Lower leg skin (tissue), 4 donors: ENCODE measurements around the gene ANKRD40CL. TPM values are rescaled to one million over a fixed set of nuclear protein-coding genes. Genes with fewer than 3 reads are reported as not detected.

Experiments
- DNase-seq, 2 donors: peaks; one replicate each; pipeline ENCODE4 v3.0.0-alpha.2; 2019; ENCODE audit warnings: low spot score in 2 of 2
- H3K4me3 ChIP-seq: fragments of 200-600 bp; sonication (generic); 2 replicates; pipeline ENCODE4 v1.5.1; 2017; ENCODE audit warnings: mild to moderate bottlenecking, low read depth; ENCODE audit not compliant: poor library complexity, severe bottlenecking
- POLR2A ChIP-seq, 2 donors: fragments of 450-650 bp; IDR thresholded peaks; one replicate each; pipeline ENCODE4 v1.6.1; 2016 to 2017; ENCODE audit warnings: antibody characterized with exemption in 2 of 2, mild to moderate bottlenecking in 1 of 2, moderate library complexity in 1 of 2
- WGBS, 2 donors: methylation state at CpG; one replicate each; pipeline ENCODE4 v1.1.5; 2018; 5-methylcytosine and 5-hydroxymethylcytosine counted together
- intact Hi-C: fragments of 100-400 bp; cut with DNase I; formaldehyde crosslinking; loops from one replicate; pipeline ENCODE4 v1.15.0; 2023; ENCODE audit warnings: low total_unique reads
- total RNA-seq, 4 donors: library from RNA; depleted of rRNA; stranded (reverse); fragments of >200 nt; gene quantifications; one replicate each; pipeline ENCODE4 v1.1.0, GENCODE V29; 2016
- TF ChIP-seq, protein P1 (sequence below), 3 donors: fragments of 450-650 bp; IDR thresholded peaks; one replicate each; pipeline ENCODE4 v1.5.1; 2016; ENCODE audit warnings: antibody characterized with exemption in 3 of 3, mild to moderate bottlenecking in 3 of 3, moderate library complexity in 2 of 3

Gene ANKRD40CL
- total RNA-seq, 4 donors from 2014 or later = not detected

- no peak for TF ChIP-seq POLR2A (IDR thresholded peaks at IDR 0.05)
- TF ChIP-seq, protein P1, sequence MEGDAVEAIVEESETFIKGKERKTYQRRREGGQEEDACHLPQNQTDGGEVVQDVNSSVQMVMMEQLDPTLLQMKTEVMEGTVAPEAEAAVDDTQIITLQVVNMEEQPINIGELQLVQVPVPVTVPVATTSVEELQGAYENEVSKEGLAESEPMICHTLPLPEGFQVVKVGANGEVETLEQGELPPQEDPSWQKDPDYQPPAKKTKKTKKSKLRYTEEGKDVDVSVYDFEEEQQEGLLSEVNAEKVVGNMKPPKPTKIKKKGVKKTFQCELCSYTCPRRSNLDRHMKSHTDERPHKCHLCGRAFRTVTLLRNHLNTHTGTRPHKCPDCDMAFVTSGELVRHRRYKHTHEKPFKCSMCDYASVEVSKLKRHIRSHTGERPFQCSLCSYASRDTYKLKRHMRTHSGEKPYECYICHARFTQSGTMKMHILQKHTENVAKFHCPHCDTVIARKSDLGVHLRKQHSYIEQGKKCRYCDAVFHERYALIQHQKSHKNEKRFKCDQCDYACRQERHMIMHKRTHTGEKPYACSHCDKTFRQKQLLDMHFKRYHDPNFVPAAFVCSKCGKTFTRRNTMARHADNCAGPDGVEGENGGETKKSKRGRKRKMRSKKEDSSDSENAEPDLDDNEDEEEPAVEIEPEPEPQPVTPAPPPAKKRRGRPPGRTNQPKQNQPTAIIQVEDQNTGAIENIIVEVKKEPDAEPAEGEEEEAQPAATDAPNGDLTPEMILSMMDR (IDR thresholded peaks at IDR 0.05) = no peak
- intact Hi-C loops = no loop called here
- no peak for DNase-seq
- H3K4me3 ChIP-seq = peak overlapping the region; percentile 96
- 3 to 8% methylated on average over 7 of the region's 7 CpGs for WGBS, 2 donors
These were observed 45.9 kb downstream of the ANKRD40CL start for GRCh38 chr17:50721194-50722010.

GRCh38 chr17:50719924-50720794 lies 47.2 kb downstream of the ANKRD40CL start:
- TF ChIP-seq, protein P1 (IDR thresholded peaks at IDR 0.05) = no peak
- no peak for TF ChIP-seq POLR2A (IDR thresholded peaks at IDR 0.05)
- peak overlapping the region; percentile 96 for H3K4me3 ChIP-seq
- 1% methylated on average over 22 to 25 of the region's 25 CpGs for WGBS, 2 donors
- no peak for DNase-seq
- intact Hi-C loops = no loop called here

GRCh38 chr17:50719144-50719923 lies 48.0 kb downstream of the ANKRD40CL start, which contains the start of gene LUC7L3:
LUC7L3 (plus strand) TSS chr17:50719603; CDS start chr17:50719733, 130 bp downstream.
- intact Hi-C loops = no loop called here
- DNase-seq = peak; percentile 89 to 98
- 1 to 2% methylated on average over 40 to 63 of the region's 76 CpGs for WGBS, 2 donors
- TF ChIP-seq, protein P1 (IDR thresholded peaks at IDR 0.05) = no peak
- TF ChIP-seq POLR2A (IDR thresholded peaks at IDR 0.05) = peak in 1 of 2 donors; percentile 43
- H3K4me3 ChIP-seq = peak within 1 kb of the TSS; percentile 96

- 93 to 100% methylated on average over 3 of the region's 3 CpGs for WGBS, 2 donors
- no peak for TF ChIP-seq POLR2A (IDR thresholded peaks at IDR 0.05)
- TF ChIP-seq, protein P1 (IDR thresholded peaks at IDR 0.05) = no peak
- intact Hi-C loops = no loop called here
- no peak overlapping the region for H3K4me3 ChIP-seq
- DNase-seq = no peak
These were observed 51.8 kb downstream of the ANKRD40CL start for GRCh38 chr17:50715471-50715870.

DNA sequence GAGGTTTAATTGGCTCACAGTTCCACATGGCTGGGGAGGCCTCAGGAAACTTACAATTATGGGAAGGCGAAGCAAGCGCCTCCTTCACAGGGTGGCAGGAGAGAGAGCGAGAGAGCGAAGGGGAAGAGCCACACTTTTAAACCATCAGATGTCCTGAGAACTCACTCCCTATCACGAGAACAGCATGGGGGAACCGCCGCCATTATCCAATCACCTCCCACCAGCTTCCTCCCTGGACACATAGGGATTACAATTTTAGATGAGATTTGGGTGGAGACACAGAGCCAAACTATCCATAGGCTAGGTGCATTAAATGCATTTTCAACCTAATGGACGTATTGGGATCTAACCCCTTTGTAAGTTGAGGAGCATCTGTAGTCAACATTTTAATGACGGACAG lies 54.7 kb downstream of the ANKRD40CL start:
- 87 to 88% methylated on average over 9 of the region's 9 CpGs for WGBS, 2 donors

More for the DNA sequence above, 54.7 kb downstream of the ANKRD40CL start:
- TF ChIP-seq POLR2A (IDR thresholded peaks at IDR 0.05) = no peak
- TF ChIP-seq, protein P1 (IDR thresholded peaks at IDR 0.05) = no peak
- intact Hi-C loops = no loop called here
- no peak for DNase-seq
- H3K4me3 ChIP-seq = no peak overlapping the region
